ENCODE data around the gene ANK3. TPM values are rescaled to one million over a fixed set of nuclear protein-coding genes. Genes with fewer than 3 reads are reported as not detected.

ANK3 gene
- total RNA-seq, 4 donors from 2014 or later: 86.3 to 224 (median 139) TPM

- H3K4me1 ChIP-seq: no peaks in the 10 kb centered on the region
- no peaks in the 10 kb centered on the region for H3K27me3 ChIP-seq
- 90 to 93% methylated on average over 1 of the region's 1 CpG for WGBS, 2 donors
- DNase-seq (ENCODE audit: low spot score in 2 of 2): no peak
- TF ChIP-seq POLR2A (IDR thresholded peaks at IDR 0.05): no peak
- no peak for TF ChIP-seq EP300 (IDR thresholded peaks at IDR 0.05)
- no peak for TF ChIP-seq CTCF (IDR thresholded peaks at IDR 0.05)
- no peak overlapping the region for H3K4me3 ChIP-seq
- H3K27ac ChIP-seq: no peak overlapping the region
- H3K9me3 ChIP-seq: no peaks in the 10 kb centered on the region
- H3K36me3 ChIP-seq: no peaks in the 10 kb centered on the region
Observed at GRCh38 chr10:60025279-60025678, 364.4 kb downstream of the ANK3 start.

- WGBS, 2 donors: 87 to 91% methylated on average over 4 of the region's 4 CpGs
- no peaks in the 10 kb centered on the region for H3K27me3 ChIP-seq
Observed at GRCh38 chr10:60024506-60024905, 365.2 kb downstream of the ANK3 start.

GRCh38 chr10:60023155-60023877 is 366.4 kb downstream of the ANK3 start:
- Histone ChIP-seq H3K4me3 (no peak overlapping the region), H3K9me3 (no peaks in the 10 kb centered on the region), H3K27ac (no peak overlapping the region), H3K27me3 (no peaks in the 10 kb centered on the region), H3K4me1 (no peaks in the 10 kb centered on the region), H3K36me3 (no peaks in the 10 kb centered on the region)
- 69 to 85% methylated on average over 2 of the region's 2 CpGs for WGBS, 2 donors
- no peak for DNase-seq (ENCODE audit: low spot score in 2 of 2)
- no peak for TF ChIP-seq POLR2A (IDR thresholded peaks at IDR 0.05)
- TF ChIP-seq EP300 (IDR thresholded peaks at IDR 0.05): no peak
- no peak for TF ChIP-seq CTCF (IDR thresholded peaks at IDR 0.05)

More at GRCh38 chr10:60024506-60024905, 365.2 kb downstream of the ANK3 start:
- no peaks in the 10 kb centered on the region for H3K9me3 ChIP-seq
- no peak overlapping the region for H3K4me3 ChIP-seq
- no peaks in the 10 kb centered on the region for H3K4me1 ChIP-seq
- no peaks in the 10 kb centered on the region for H3K36me3 ChIP-seq
- TF ChIP-seq POLR2A (IDR thresholded peaks at IDR 0.05) (no peak), EP300 (IDR thresholded peaks at IDR 0.05) (no peak), CTCF (IDR thresholded peaks at IDR 0.05) (no peak)
- DNase-seq (ENCODE audit: low spot score in 2 of 2): no peak
- no peak overlapping the region for H3K27ac ChIP-seq

- DNase-seq (ENCODE audit: low spot score in 2 of 2): no peak
- Histone ChIP-seq H3K27me3 (no peaks in the 10 kb centered on the region), H3K4me1 (no peaks in the 10 kb centered on the region), H3K36me3 (no peaks in the 10 kb centered on the region), H3K9me3 (no peaks in the 10 kb centered on the region), H3K27ac (no peak overlapping the region), H3K4me3 (no peak overlapping the region)
- WGBS, 2 donors: 87 to 95% methylated on average over 2 of the region's 2 CpGs
- TF ChIP-seq EP300 (IDR thresholded peaks at IDR 0.05) (no peak), POLR2A (IDR thresholded peaks at IDR 0.05) (no peak), CTCF (IDR thresholded peaks at IDR 0.05) (no peak)
Observed at GRCh38 chr10:60021361-60021760, 368.3 kb downstream of the ANK3 start.

GRCh38 chr10:60016794-60017193 is 372.9 kb downstream of the ANK3 start:
- 91 to 95% methylated on average over 3 of the region's 3 CpGs for WGBS, 2 donors
- no peak for DNase-seq (ENCODE audit: low spot score in 2 of 2)
- Histone ChIP-seq H3K4me1 (no peaks in the 10 kb centered on the region), H3K27ac (no peak overlapping the region), H3K4me3 (no peak overlapping the region), H3K36me3 (no peaks in the 10 kb centered on the region), H3K9me3 (no peaks in the 10 kb centered on the region), H3K27me3 (no peaks in the 10 kb centered on the region)
- TF ChIP-seq EP300 (IDR thresholded peaks at IDR 0.05): no peak
- TF ChIP-seq CTCF (IDR thresholded peaks at IDR 0.05): no peak

All from tibial nerve (tissue), 4 donors.